HG03095 (cell line): ENCODE measurements around the gene ARL3.
A peak's percentile ranks its signal among the peaks of the same experiment; 100 is the strongest.

Experiments
- ATAC-seq: cut with Tn5 transposase; IDR thresholded peaks from one replicate; pipeline ENCODE4 v1.9.1; 2021; ENCODE audit warnings: moderate library complexity; ENCODE audit not compliant: unreplicated experiment

The ARL3 gene

DNA sequence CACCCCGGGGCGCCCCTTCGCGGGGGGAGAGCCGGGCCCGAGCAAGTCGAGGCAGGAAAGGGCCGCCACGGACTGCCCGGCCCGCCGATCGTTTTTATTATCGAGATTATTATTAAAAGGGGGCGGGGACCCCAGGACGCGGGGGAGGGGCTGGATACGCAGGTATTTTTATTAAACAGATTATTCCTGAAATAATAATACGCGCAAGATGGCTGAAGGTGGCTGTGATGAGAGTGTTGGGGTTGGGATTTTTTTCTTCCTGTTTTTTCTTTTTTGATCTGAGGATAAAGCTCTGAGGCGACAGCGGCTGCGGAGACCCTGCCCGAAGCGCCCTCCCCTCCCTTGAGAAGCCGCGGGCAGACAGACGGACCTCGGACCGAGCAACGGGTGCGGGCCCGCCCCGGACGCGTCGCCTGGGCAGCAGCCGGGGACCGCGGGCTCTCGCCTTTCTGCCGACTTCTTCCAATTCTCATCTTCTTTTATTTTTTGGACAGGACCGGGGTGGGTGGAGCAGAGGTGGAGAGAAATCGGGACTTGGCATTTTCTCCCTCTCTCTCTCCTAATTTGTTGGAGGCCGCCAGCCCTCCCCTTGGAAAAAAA, 71.4 kb downstream of the ARL3 start:
- no peak for ATAC-seq

- peak; percentile 47 for ATAC-seq
These were observed 72.1 kb downstream of the ARL3 start for GRCh38 chr10:102641880-102642735.

- no peak for ATAC-seq
These were observed 72.8 kb downstream of the ARL3 start for GRCh38 chr10:102641402-102641801.

DNA sequence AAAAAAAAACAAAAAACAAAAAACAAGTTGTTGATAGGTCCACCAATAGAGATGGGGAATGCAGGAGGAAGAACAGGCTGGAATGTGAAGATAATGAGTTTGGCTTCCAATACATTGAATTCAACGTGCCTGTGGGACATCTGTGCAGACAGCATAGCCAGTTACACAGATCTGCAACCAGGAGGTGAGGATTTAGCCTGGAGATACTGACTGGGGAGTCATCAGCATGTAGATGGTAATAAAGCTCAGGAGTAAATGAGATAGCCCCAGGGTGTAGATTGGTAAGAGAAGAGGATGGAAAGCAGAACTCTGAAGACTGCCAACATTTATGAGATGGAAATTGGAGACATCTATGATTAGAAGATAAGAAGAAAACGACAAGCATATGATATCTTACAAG, 74.7 kb downstream of the ARL3 start:
- ATAC-seq = no peak

DNA sequence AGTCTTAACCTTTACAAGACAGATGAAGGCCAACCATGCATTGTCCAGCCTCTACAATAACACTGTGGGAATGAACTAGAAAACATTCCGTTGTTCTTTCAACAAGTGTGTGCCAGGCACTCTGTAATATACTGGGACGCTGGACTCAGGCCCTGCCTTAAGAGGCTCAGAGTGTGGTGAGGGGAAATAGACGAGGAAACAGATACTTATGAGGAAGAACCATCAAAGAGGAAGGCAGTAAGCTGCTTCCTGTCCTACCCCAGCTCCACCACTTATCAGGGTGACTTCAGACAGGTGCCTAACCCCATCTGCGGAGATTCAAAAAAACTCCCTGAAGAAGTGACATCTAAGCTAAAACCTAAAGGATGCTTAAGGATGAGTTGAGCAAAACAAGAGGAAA, 78.8 kb downstream of the ARL3 start:
- no peak for ATAC-seq

- no peak for ATAC-seq
These were observed 79.5 kb downstream of the ARL3 start for GRCh38 chr10:102634686-102635085.

DNA sequence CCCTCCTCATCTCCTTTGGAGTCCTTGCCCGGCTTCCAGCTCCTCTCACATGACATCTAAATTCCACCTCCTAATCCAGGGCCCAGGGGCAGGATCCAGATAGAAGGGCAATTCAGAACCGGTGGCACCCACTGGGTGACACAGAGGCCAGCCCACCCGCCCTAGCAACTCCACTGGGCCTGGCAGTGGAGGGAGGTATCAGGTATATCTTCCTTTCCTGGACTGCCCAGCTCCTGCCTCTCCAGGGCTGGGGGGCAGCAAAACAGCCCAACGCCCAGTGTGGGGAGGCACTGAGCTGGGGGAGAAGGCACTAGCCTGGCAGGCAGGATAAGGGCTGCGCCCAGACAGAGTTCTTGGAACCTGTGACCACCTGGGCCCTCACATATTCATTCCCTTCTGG, 80.3 kb downstream of the ARL3 start:
- no peak for ATAC-seq

- no peak for ATAC-seq
These were observed 80.9 kb downstream of the ARL3 start for GRCh38 chr10:102633287-102633686.

GRCh38 chr10:102632394-102633111, 81.6 kb downstream of the ARL3 start:
- ATAC-seq = no peak

GRCh38 chr10:102631525-102632393, 82.4 kb downstream of the ARL3 start:
- ATAC-seq = no peak

- no peak for ATAC-seq
These were observed 83.5 kb downstream of the ARL3 start for GRCh38 chr10:102630663-102631062.

- ATAC-seq = no peak
These were observed 84.3 kb downstream of the ARL3 start for GRCh38 chr10:102629661-102630614.

- ATAC-seq = no peak
These were observed 85.7 kb downstream of the ARL3 start for GRCh38 chr10:102628451-102628911.

- ATAC-seq = no peak
These were observed 86.4 kb downstream of the ARL3 start for GRCh38 chr10:102627736-102628293.

DNA sequence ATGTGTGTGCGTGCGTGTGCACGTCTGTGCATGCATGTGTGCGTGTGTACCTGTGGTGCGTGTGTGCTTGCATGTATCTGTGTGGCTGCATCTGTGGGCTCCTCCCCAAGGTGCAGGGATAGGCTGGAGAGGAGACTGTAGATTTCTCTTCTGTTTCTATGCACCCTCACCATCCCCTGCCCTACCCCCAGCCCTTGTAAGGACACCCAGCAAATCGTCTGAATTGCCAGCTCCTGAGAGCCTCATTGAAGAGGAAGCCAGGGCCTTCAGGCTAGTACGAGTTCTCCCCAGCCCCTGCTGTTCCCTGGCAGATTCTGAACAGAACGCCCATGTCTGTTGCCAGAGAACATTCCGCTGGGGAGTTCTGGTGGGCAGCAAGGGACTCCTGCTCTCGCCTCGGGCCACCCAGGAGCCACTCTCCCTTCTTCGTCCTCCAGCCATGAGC, 86.9 kb downstream of the ARL3 start:
- ATAC-seq = no peak

DNA sequence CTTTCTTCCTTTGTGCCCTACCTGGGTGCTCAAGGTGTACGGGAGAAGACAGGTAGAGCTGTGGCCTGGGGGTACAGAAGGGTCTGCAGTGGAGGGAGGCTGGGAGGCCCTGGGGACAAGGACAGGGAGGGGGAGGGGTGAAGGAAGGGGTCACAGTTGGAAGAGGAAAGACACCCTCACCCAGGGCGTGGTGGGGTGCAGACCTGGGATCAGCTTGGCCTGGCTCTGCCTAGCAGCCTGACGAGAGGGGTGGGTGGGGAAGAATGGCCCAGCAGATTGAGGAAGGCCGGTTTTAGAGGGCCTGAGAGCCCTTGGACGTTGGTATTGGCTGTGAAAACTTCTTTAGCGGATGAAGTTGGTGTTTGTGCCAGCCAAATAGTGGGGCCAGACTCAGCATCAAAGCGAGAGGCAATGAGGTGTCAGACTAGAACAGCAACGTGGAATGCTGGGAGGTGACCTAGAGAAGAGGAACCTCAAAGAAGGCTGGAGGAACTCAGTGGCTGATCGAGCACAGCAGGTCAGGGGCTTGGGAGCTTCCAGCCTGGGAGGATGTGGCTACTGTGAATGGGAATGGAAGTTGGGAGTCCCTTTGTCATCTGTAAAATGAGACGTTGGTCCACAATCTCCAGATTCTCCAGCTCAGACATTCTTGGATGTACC, 88.0 kb downstream of the ARL3 start:
- ATAC-seq = no peak

DNA sequence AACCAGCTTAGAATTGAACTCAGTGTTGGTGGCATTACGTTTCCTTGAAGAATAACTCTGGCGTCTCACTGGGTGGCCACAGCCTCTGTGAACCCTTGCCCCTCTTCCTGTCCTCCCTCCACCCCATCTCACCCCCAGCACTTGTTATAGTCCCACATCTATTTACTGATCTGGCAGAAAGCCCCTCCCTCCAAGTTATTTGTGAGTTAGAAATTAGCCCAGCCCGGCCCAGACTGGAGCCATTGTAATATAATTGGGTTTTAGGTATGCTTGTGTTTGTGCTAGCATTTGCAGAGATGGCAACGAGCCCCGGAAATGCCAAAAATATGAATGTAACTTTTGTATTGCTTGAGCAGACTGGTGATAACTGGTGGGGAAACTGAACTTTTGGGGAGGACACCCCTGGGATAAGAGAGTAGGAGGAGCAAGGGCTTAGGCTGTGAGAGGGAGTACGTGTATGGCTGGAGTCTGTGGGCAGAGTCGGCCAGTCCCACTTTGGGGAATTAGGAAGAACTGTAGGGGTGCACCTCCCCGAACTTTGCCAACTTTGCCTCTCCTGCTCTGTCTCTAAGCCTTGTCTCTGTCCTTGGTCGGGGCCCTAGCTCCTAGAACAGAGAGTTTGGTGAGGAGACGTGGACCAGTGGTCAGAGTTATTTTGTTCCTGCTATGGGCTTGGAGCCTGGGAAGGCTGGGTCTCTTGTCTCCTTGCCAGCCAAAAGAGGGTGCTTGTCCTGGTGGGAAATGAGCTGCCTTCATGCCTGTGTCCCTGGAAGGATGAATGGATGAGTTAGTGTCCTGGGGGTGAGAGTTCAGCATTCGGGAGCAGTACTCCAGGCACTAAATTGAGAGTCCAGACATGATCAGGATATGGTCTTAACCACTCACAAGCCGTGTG, 89.2 kb downstream of the ARL3 start:
- no peak for ATAC-seq

DNA sequence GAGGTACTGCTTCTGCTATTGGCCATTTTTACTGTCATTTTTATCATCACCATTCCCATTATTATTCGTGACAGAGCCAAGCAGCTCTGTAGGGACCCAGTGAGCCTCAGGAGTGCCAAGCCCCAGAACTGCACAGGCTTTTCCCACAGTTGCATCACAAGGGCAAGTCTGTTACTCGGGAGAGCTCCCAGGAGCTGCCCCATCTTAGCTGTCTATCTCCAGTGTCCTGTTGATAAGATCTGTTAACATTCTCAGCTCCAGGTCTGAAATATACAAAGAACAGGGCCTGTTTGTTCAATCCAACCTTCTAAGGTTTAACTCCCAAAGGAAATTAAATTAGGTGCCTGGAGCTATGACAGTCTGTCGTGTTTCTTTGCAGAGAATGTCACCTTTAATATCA, 90.1 kb downstream of the ARL3 start:
- ATAC-seq = no peak
